HepG2 (cell line): Measurements from ENCODE around the gene LSM2. TPM values are rescaled to one million over a fixed set of nuclear protein-coding genes. Genes with fewer than 3 reads are reported as not detected.
A peak's percentile ranks its signal among the peaks of the same experiment; 100 is the strongest.

Experiments used
- DNMT1 ChIP-seq: sonication (generic); formaldehyde crosslinking; IDR thresholded peaks from 2 replicates; pipeline ENCODE4 v1.5.1; 2020; ENCODE audit warnings: mild to moderate bottlenecking, missing genetic modification reagents
- ELF1 ChIP-seq: sonication (generic); formaldehyde crosslinking; IDR thresholded peaks from 2 replicates; pipeline ENCODE4 v1.4.0; 2020; ENCODE audit warnings: missing genetic modification reagents
- ERF ChIP-seq: IDR thresholded peaks from 2 replicates; pipeline ENCODE4 v1.6.1; 2018; ENCODE audit warnings: missing biosample characterization, missing genetic modification reagents
- KAT7 ChIP-seq: IDR thresholded peaks from 2 replicates; pipeline ENCODE4 v1.6.1; 2018; ENCODE audit warnings: borderline replicate concordance, missing compliant biosample characterization
- MEIS1 ChIP-seq: sonication (generic); formaldehyde crosslinking; IDR thresholded peaks from 2 replicates; pipeline ENCODE4 v1.9.0; 2021; ENCODE audit warnings: mild to moderate bottlenecking, missing genetic modification reagents, moderate library complexity, borderline replicate concordance
- MNT ChIP-seq: fragments of 450-650 bp; IDR thresholded peaks from 2 replicates; pipeline ENCODE4 v1.6.1; 2016
- RORA ChIP-seq: sonication (generic); formaldehyde crosslinking; IDR thresholded peaks from 2 replicates; pipeline ENCODE4 v1.5.0; 2020; ENCODE audit warnings: mild to moderate bottlenecking, missing genetic modification reagents, moderate library complexity
- SMARCE1 ChIP-seq: fragments of 450-650 bp; IDR thresholded peaks from 2 replicates; pipeline ENCODE4 v1.6.1; 2017; ENCODE audit warnings: borderline replicate concordance
- TAF15 ChIP-seq: fragments of 200-400 bp; formaldehyde crosslinking; IDR thresholded peaks from one replicate; pipeline ENCODE4 v1.6.1; 2018; ENCODE audit warnings: mild to moderate bottlenecking, low read depth, low read length; ENCODE audit not compliant: poor library complexity, severe bottlenecking
- TBX2 ChIP-seq: sonication (generic); formaldehyde crosslinking; IDR thresholded peaks from 2 replicates; pipeline ENCODE4 v1.5.0; 2020; ENCODE audit warnings: missing genetic modification reagents, mild to moderate bottlenecking, borderline replicate concordance
- TEAD3 ChIP-seq: optimal IDR thresholded peaks from 2 replicates; pipeline ENCODE3; 2016; ENCODE audit warnings: borderline replicate concordance
- TP53 ChIP-seq: sonication (generic); formaldehyde crosslinking; conservative IDR thresholded peaks from 2 replicates; pipeline ENCODE4 v1.4.0; 2020; ENCODE audit warnings: missing genetic modification reagents
- ZBTB38 ChIP-seq: sonication (generic); formaldehyde crosslinking; IDR thresholded peaks from 2 replicates; pipeline ENCODE4 v1.5.1; 2020; ENCODE audit warnings: mild to moderate bottlenecking, missing genetic modification reagents
- ZNF136 ChIP-seq: sonication (generic); formaldehyde crosslinking; IDR thresholded peaks from 2 replicates; pipeline ENCODE4 v1.8.1; 2022; ENCODE audit warnings: low read depth, mild to moderate bottlenecking, moderate library complexity, missing genetic modification reagents
- ZNF3 ChIP-seq: IDR thresholded peaks from 2 replicates; pipeline ENCODE4 v1.7.0; 2017; ENCODE audit warnings: inconsistent platforms
- ZNF75D ChIP-seq: sonication (generic); formaldehyde crosslinking; IDR thresholded peaks from 2 replicates; pipeline ENCODE4 v1.8.1; 2023; ENCODE audit warnings: missing genetic modification reagents, mild to moderate bottlenecking, borderline replicate concordance
- ZSCAN5A ChIP-seq: sonication (generic); formaldehyde crosslinking; IDR thresholded peaks from 2 replicates; pipeline ENCODE4 v1.8.0; 2022; ENCODE audit warnings: mild to moderate bottlenecking, missing genetic modification reagents, borderline replicate concordance
- polyA plus RNA-seq, 8 experiments: library from polyadenylated mRNA; depleted of rRNA in 3 of 8; stranded (reverse) in 7 of 8; unstranded in 1 of 8; fragments of >200 nt; fragmentation: Illumina TruSeq in 4 of 8; extraction: Trizol in 4 of 8; gene quantifications; 2 replicates each; pipeline versions ENCODE4 v1.2.1 to v1.2.3, GENCODE V29; 2011 to 2016; ENCODE audit warnings: low read depth in 4 of 8, missing spikeins in 1 of 8, mixed read lengths in 1 of 8; ENCODE audit not compliant: insufficient read depth in 1 of 8
- total RNA-seq, 5 experiments: library from RNA; depleted of rRNA; stranded (reverse); fragments of >200 nt; fragmentation: Illumina TruSeq; extraction: Trizol; gene quantifications; 2 replicates each; pipeline ENCODE4 v1.2.3, GENCODE V29; 2016; ENCODE audit warnings: low read depth in 1 of 5
- TF ChIP-seq, protein P1 (sequence below): IDR thresholded peaks from 2 replicates; pipeline ENCODE4 v1.6.1; 2012; ENCODE audit warnings: low read length, improper control_type of control experiment
- TF ChIP-seq, protein P2 (sequence below): sonication (generic); formaldehyde crosslinking; IDR thresholded peaks from 2 replicates; pipeline ENCODE4 v1.8.0; 2022; ENCODE audit warnings: missing genetic modification reagents, low read depth, mild to moderate bottlenecking, borderline replicate concordance
- TF ChIP-seq, protein P3 (sequence below): sonication (generic); formaldehyde crosslinking; IDR thresholded peaks from 2 replicates; pipeline ENCODE4 v1.4.0; 2020; ENCODE audit warnings: low read depth, mild to moderate bottlenecking, missing genetic modification reagents

LSM2 gene
- total and polyA plus RNA-seq, 2 of the 13 experiments (the other 11 are each of a cell fraction or from before 2014, with no cell fraction given): 69.4 to 90.5 TPM

GRCh38 chr6:31806470-31807272 is at the start of gene LSM2 (continued):
- TF ChIP-seq KAT7 (CRISPR knock-in tag) (peak; percentile 95; the same call in 1 of the 2 replicates), MEIS1 (CRISPR knock-in tag) (peak; percentile 92), MNT (peak; percentile 60), SMARCE1 (no peak), RORA (CRISPR knock-in tag) (no peak), TEAD3 (peak; percentile 81), TAF15 (peak; percentile 93), DNMT1 (peak; percentile 70; the same call in 1 of the 2 replicates), ZNF75D (CRISPR knock-in tag) (no peak), ZNF3 (CRISPR knock-in tag) (no peak), ZNF136 (CRISPR knock-in tag) (peak; percentile 89; the same call in 1 of the 2 replicates), ZSCAN5A (CRISPR knock-in tag) (peak; percentile 89; the same call in 1 of the 2 replicates), TBX2 (CRISPR knock-in tag) (peak; percentile 86; the same call in 1 of the 2 replicates), ZBTB38 (CRISPR knock-in tag) (peak; percentile 98), ERF (peak; percentile 89), TP53 (CRISPR knock-in tag) (peak; percentile 43; the same call in 1 of the 2 replicates), ELF1 (peak; percentile 82)
- TF ChIP-seq, protein P1, sequence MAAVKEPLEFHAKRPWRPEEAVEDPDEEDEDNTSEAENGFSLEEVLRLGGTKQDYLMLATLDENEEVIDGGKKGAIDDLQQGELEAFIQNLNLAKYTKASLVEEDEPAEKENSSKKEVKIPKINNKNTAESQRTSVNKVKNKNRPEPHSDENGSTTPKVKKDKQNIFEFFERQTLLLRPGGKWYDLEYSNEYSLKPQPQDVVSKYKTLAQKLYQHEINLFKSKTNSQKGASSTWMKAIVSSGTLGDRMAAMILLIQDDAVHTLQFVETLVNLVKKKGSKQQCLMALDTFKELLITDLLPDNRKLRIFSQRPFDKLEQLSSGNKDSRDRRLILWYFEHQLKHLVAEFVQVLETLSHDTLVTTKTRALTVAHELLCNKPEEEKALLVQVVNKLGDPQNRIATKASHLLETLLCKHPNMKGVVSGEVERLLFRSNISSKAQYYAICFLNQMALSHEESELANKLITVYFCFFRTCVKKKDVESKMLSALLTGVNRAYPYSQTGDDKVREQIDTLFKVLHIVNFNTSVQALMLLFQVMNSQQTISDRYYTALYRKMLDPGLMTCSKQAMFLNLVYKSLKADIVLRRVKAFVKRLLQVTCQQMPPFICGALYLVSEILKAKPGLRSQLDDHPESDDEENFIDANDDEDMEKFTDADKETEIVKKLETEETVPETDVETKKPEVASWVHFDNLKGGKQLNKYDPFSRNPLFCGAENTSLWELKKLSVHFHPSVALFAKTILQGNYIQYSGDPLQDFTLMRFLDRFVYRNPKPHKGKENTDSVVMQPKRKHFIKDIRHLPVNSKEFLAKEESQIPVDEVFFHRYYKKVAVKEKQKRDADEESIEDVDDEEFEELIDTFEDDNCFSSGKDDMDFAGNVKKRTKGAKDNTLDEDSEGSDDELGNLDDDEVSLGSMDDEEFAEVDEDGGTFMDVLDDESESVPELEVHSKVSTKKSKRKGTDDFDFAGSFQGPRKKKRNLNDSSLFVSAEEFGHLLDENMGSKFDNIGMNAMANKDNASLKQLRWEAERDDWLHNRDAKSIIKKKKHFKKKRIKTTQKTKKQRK: no peak
- TF ChIP-seq, protein P2, sequence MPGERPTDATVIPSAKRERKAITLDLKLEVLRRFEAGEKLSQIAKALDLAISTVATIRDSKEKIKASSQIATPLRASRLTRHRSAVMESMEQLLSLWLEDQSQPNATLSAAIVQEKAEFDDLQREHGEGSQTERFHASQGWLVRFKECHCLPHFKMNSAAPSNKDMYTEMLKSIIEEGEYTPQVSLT (CRISPR knock-in tag): no peak
- TF ChIP-seq, protein P3, sequence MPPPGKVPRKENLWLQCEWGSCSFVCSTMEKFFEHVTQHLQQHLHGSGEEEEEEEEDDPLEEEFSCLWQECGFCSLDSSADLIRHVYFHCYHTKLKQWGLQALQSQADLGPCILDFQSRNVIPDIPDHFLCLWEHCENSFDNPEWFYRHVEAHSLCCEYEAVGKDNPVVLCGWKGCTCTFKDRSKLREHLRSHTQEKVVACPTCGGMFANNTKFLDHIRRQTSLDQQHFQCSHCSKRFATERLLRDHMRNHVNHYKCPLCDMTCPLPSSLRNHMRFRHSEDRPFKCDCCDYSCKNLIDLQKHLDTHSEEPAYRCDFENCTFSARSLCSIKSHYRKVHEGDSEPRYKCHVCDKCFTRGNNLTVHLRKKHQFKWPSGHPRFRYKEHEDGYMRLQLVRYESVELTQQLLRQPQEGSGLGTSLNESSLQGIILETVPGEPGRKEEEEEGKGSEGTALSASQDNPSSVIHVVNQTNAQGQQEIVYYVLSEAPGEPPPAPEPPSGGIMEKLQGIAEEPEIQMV (CRISPR knock-in tag): peak; percentile 99
